ENCODE results near the gene DPY30.
A peak's percentile ranks its signal among the peaks of the same experiment; 100 is the strongest.
"Not testable (repeated sequence)": the region's sequence is repeated elsewhere in the genome, so short reads cannot be mapped to it uniquely, and the experiment has no call there.

The DPY30 gene
- 23.7 to 25.4 reads per million in 2 donors for total RNA-seq

- DNase-seq = peak; percentile 86
Measured at GRCh38 chr2:32039447-32040219, at the start of gene DPY30. DPY30 (minus strand) TSS chr2:32039805; CDS start chr2:32039456, 349 bp downstream.

GRCh38 chr2:32074134-32074506, 34.5 kb upstream of the DPY30 start:
- no peak for DNase-seq

- no peak for DNase-seq
Measured at GRCh38 chr2:32067549-32067948, 27.9 kb upstream of the DPY30 start.

GRCh38 chr2:32064713-32065112, 25.1 kb upstream of the DPY30 start:
- DNase-seq = no peak

GRCh38 chr2:32064021-32064601, 24.5 kb upstream of the DPY30 start:
- DNase-seq = no peak

- DNase-seq = peak; percentile 95
Measured at GRCh38 chr2:32063310-32064020, 23.9 kb upstream of the DPY30 start, which contains the start of gene SPAST. SPAST (plus strand) TSS chr2:32063556; CDS start chr2:32063832, 276 bp downstream.

GRCh38 chr2:32061973-32062861, 22.6 kb upstream of the DPY30 start:
- DNase-seq = no peak

- no peak for DNase-seq
Measured at GRCh38 chr2:32061430-32061829, 21.8 kb upstream of the DPY30 start.

- no peak for DNase-seq
Measured at GRCh38 chr2:32060266-32060665, 20.7 kb upstream of the DPY30 start.

- no peak for DNase-seq
Measured at GRCh38 chr2:32058130-32058529, 18.5 kb upstream of the DPY30 start.

GRCh38 chr2:32054583-32054982, 15.0 kb upstream of the DPY30 start:
- DNase-seq = not testable (repeated sequence)

- DNase-seq = no peak
Measured at GRCh38 chr2:32051836-32052439, 12.3 kb upstream of the DPY30 start.

- no peak for DNase-seq
Measured at GRCh38 chr2:32043561-32043960, 4.0 kb upstream of the DPY30 start.

- not testable (repeated sequence) for DNase-seq
Measured at GRCh38 chr2:32034198-32034887, 5.3 kb downstream of the DPY30 start.

- not testable (repeated sequence) for DNase-seq
Measured at GRCh38 chr2:32018789-32019482, 20.7 kb downstream of the DPY30 start.

GRCh38 chr2:32012872-32013271, 26.7 kb downstream of the DPY30 start:
- DNase-seq = no peak

GRCh38 chr2:32011485-32011960, 28.1 kb downstream of the DPY30 start:
- DNase-seq = no peak

GRCh38 chr2:32010670-32011484, 28.7 kb downstream of the DPY30 start, which contains the start of gene MEMO1:
MEMO1 (minus strand) TSS chr2:32011008; CDS start chr2:32010247, 761 bp downstream.
- DNase-seq = peak; percentile 83

- DNase-seq = peak; percentile 68
Measured at GRCh38 chr2:32010280-32010669, 29.3 kb downstream of the DPY30 start.
